WTC11 (cell line): ENCODE data around the gene KPNA4. TPM values are rescaled to one million over a fixed set of nuclear protein-coding genes. Genes with fewer than 3 reads are reported as not detected.
A peak's percentile ranks its signal among the peaks of the same experiment; 100 is the strongest.

Experiments used
- ATAC-seq: fragments of 200-7000 bp; cut with Tn5 transposase; 2 replicates; pipeline ENCODE4 v1.10.0; 2021; ENCODE audit warnings: mild to moderate bottlenecking, moderate library complexity
- CTCF ChIA-PET: fragments of 300-600 bp; sonication (Branson Sonifier 250); formaldehyde crosslinking; loops from one replicate; lab custom pipeline; 2021; ENCODE audit warnings: antibody characterized with exemption; lab: Charles Lee
- POLR2A ChIA-PET: fragments of 350-600 bp; sonication (Branson Sonifier 250); formaldehyde crosslinking; loops from one replicate; lab custom pipeline; 2021; ENCODE audit warnings: antibody characterized with exemption; lab: Charles Lee
- DNase-seq: peaks from one replicate; pipeline ENCODE4 v3.0.0; 2021; ENCODE audit warnings: low spot score
- H3K27ac Mint-ChIP-seq: 2 replicates; pipeline ENCODE4 v1.8.0; 2021; ENCODE audit warnings: mixed read lengths
- H3K27me3 Mint-ChIP-seq: 2 replicates; pipeline ENCODE4 v1.8.0; 2021; ENCODE audit warnings: low read depth, mild to moderate bottlenecking, moderate library complexity, mixed read lengths
- H3K36me3 Mint-ChIP-seq: 2 replicates; pipeline ENCODE4 v1.8.0; 2021; ENCODE audit warnings: mixed read lengths
- H3K4me1 Mint-ChIP-seq: 2 replicates; pipeline ENCODE4 v1.8.0; 2022; ENCODE audit warnings: mixed read lengths
- H3K4me3 Mint-ChIP-seq: 2 replicates; pipeline ENCODE4 v1.8.0; 2021; ENCODE audit warnings: mild to moderate bottlenecking, moderate library complexity, mixed read lengths
- H3K9me3 Mint-ChIP-seq: 2 replicates; pipeline ENCODE4 v1.8.0; 2021; ENCODE audit warnings: mixed read lengths
- CREB1 ChIP-seq: sonication (generic); formaldehyde crosslinking; IDR thresholded peaks from 2 replicates; pipeline ENCODE4 v1.8.0; 2023; ENCODE audit warnings: mild to moderate bottlenecking, missing genetic modification reagents
- FOXJ3 ChIP-seq: sonication (generic); formaldehyde crosslinking; IDR thresholded peaks from 2 replicates; pipeline ENCODE4 v1.9.0; 2021; ENCODE audit warnings: missing genetic modification reagents, mild to moderate bottlenecking, borderline replicate concordance
- FOXP1 ChIP-seq: sonication (generic); formaldehyde crosslinking; IDR thresholded peaks from 2 replicates; pipeline ENCODE4 v1.8.0; 2022; ENCODE audit warnings: missing genetic modification reagents, mild to moderate bottlenecking, moderate library complexity, borderline replicate concordance
- GABPB1 ChIP-seq: sonication (generic); formaldehyde crosslinking; IDR thresholded peaks from 2 replicates; pipeline ENCODE4 v1.8.1; 2023; ENCODE audit warnings: mild to moderate bottlenecking, missing genetic modification reagents
- KAT7 ChIP-seq: sonication (generic); formaldehyde crosslinking; IDR thresholded peaks from 2 replicates; pipeline ENCODE4 v1.8.1; 2023; ENCODE audit warnings: missing genetic modification reagents, mild to moderate bottlenecking, borderline replicate concordance
- MYBL2 ChIP-seq: sonication (generic); formaldehyde crosslinking; IDR thresholded peaks from 2 replicates; pipeline ENCODE4 v1.8.1; 2023; ENCODE audit warnings: mild to moderate bottlenecking, moderate library complexity, missing genetic modification reagents
- RELA ChIP-seq: sonication (generic); formaldehyde crosslinking; IDR thresholded peaks from 2 replicates; pipeline ENCODE4 v1.8.1; 2022; ENCODE audit warnings: missing genetic modification reagents, mild to moderate bottlenecking, borderline replicate concordance
- SOX15 ChIP-seq: fragments of 250-450 bp; sonication (Bioruptor Pico); IDR thresholded peaks from 2 replicates; pipeline ENCODE4 v1.9.0; 2021; ENCODE audit warnings: mild to moderate bottlenecking
- ZBTB21 ChIP-seq: sonication (generic); formaldehyde crosslinking; IDR thresholded peaks from 2 replicates; pipeline ENCODE4 v1.8.1; 2023; ENCODE audit warnings: mild to moderate bottlenecking, missing genetic modification reagents, borderline replicate concordance
- ZNF416 ChIP-seq: fragments of 250-450 bp; sonication (Bioruptor Pico); IDR thresholded peaks from 2 replicates; pipeline ENCODE4 v1.9.0; 2021; ENCODE audit warnings: mild to moderate bottlenecking, inconsistent platforms
- total RNA-seq: library from RNA; stranded (reverse); gene quantifications from 3 replicates; pipeline ENCODE4 v1.2.3, GENCODE V29; 2021
- TF ChIP-seq, protein P1 (sequence below): sonication (generic); formaldehyde crosslinking; IDR thresholded peaks from 2 replicates; pipeline ENCODE4 v1.8.0; 2022; ENCODE audit warnings: missing genetic modification reagents
- TF ChIP-seq, protein P2 (sequence below): fragments of 250-450 bp; sonication (Bioruptor Pico); IDR thresholded peaks from 2 replicates; pipeline ENCODE4 v1.9.0; 2021; ENCODE audit warnings: mild to moderate bottlenecking
- TF ChIP-seq, protein P3 (sequence below): fragments of 250-450 bp; sonication (Bioruptor Pico); IDR thresholded peaks from 2 replicates; pipeline ENCODE4 v1.9.0; 2021; ENCODE audit warnings: mild to moderate bottlenecking
- TF ChIP-seq, protein P4 (sequence below): sonication (generic); formaldehyde crosslinking; conservative IDR thresholded peaks from 2 replicates; pipeline ENCODE4 v1.8.1; 2023; ENCODE audit warnings: mild to moderate bottlenecking, low read depth, missing genetic modification reagents, moderate library complexity
- TF ChIP-seq, protein P5 (sequence below): sonication (generic); formaldehyde crosslinking; IDR thresholded peaks from 2 replicates; pipeline ENCODE4 v1.8.0; 2022; ENCODE audit warnings: mild to moderate bottlenecking, missing genetic modification reagents
- TF ChIP-seq, protein P6 (sequence below): fragments of 200-600 bp; IDR thresholded peaks from 2 replicates; pipeline ENCODE4 v1.8.0; 2022; ENCODE audit warnings: antibody characterized with exemption
- TF ChIP-seq, protein P7 (sequence below): sonication (generic); formaldehyde crosslinking; IDR thresholded peaks from 2 replicates; pipeline ENCODE4 v1.8.0; 2023; ENCODE audit warnings: missing genetic modification reagents
- TF ChIP-seq, protein P8 (sequence below): sonication (generic); formaldehyde crosslinking; IDR thresholded peaks from 2 replicates; pipeline ENCODE4 v1.8.1; 2023; ENCODE audit warnings: mild to moderate bottlenecking, missing genetic modification reagents, moderate library complexity
- TF ChIP-seq, protein P9 (sequence below): sonication (generic); formaldehyde crosslinking; IDR thresholded peaks from 2 replicates; pipeline ENCODE4 v1.8.1; 2022; ENCODE audit warnings: low read depth, mild to moderate bottlenecking, moderate library complexity, missing genetic modification reagents, borderline replicate concordance

KPNA4 gene
- total RNA-seq, 1 experiment from 2014 or later = 52.2 TPM

DNA sequence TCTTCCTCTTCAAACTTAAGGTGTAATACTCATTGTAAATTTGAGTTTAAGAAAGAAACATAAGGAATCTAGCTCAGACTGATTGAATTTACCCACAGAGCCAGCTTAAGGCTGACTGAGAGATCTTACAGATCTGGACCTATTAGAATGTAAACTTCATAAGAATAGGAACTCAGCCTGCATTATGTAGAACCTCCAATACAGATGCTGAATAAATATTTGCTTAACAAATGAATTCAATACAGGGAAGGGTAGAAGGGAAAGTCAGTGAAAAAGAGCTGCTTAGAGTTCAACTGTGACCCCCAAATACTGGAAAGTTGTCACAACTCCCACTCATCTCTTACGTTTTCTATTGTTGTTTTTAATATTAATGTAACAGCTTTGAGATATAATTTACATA is 11.5 kb downstream of the KPNA4 start:
- H3K27ac Mint-ChIP-seq = peak overlapping the region; percentile 67; the same call in 1 of the 2 replicates
- TF ChIP-seq, protein P1, sequence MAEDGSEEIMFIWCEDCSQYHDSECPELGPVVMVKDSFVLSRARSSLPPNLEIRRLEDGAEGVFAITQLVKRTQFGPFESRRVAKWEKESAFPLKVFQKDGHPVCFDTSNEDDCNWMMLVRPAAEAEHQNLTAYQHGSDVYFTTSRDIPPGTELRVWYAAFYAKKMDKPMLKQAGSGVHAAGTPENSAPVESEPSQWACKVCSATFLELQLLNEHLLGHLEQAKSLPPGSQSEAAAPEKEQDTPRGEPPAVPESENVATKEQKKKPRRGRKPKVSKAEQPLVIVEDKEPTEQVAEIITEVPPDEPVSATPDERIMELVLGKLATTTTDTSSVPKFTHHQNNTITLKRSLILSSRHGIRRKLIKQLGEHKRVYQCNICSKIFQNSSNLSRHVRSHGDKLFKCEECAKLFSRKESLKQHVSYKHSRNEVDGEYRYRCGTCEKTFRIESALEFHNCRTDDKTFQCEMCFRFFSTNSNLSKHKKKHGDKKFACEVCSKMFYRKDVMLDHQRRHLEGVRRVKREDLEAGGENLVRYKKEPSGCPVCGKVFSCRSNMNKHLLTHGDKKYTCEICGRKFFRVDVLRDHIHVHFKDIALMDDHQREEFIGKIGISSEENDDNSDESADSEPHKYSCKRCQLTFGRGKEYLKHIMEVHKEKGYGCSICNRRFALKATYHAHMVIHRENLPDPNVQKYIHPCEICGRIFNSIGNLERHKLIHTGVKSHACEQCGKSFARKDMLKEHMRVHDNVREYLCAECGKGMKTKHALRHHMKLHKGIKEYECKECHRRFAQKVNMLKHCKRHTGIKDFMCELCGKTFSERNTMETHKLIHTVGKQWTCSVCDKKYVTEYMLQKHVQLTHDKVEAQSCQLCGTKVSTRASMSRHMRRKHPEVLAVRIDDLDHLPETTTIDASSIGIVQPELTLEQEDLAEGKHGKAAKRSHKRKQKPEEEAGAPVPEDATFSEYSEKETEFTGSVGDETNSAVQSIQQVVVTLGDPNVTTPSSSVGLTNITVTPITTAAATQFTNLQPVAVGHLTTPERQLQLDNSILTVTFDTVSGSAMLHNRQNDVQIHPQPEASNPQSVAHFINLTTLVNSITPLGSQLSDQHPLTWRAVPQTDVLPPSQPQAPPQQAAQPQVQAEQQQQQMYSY (CRISPR knock-in tag) = no peak
- TF ChIP-seq, protein P2, sequence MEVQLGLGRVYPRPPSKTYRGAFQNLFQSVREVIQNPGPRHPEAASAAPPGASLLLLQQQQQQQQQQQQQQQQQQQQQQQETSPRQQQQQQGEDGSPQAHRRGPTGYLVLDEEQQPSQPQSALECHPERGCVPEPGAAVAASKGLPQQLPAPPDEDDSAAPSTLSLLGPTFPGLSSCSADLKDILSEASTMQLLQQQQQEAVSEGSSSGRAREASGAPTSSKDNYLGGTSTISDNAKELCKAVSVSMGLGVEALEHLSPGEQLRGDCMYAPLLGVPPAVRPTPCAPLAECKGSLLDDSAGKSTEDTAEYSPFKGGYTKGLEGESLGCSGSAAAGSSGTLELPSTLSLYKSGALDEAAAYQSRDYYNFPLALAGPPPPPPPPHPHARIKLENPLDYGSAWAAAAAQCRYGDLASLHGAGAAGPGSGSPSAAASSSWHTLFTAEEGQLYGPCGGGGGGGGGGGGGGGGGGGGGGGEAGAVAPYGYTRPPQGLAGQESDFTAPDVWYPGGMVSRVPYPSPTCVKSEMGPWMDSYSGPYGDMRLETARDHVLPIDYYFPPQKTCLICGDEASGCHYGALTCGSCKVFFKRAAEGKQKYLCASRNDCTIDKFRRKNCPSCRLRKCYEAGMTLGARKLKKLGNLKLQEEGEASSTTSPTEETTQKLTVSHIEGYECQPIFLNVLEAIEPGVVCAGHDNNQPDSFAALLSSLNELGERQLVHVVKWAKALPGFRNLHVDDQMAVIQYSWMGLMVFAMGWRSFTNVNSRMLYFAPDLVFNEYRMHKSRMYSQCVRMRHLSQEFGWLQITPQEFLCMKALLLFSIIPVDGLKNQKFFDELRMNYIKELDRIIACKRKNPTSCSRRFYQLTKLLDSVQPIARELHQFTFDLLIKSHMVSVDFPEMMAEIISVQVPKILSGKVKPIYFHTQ (CRISPR knock-in tag) = no peak
- TF ChIP-seq, protein P3, sequence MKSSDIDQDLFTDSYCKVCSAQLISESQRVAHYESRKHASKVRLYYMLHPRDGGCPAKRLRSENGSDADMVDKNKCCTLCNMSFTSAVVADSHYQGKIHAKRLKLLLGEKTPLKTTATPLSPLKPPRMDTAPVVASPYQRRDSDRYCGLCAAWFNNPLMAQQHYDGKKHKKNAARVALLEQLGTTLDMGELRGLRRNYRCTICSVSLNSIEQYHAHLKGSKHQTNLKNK (CRISPR knock-in tag) = no peak
- no peak for TF ChIP-seq RELA (CRISPR knock-in tag)
- TF ChIP-seq, protein P4, sequence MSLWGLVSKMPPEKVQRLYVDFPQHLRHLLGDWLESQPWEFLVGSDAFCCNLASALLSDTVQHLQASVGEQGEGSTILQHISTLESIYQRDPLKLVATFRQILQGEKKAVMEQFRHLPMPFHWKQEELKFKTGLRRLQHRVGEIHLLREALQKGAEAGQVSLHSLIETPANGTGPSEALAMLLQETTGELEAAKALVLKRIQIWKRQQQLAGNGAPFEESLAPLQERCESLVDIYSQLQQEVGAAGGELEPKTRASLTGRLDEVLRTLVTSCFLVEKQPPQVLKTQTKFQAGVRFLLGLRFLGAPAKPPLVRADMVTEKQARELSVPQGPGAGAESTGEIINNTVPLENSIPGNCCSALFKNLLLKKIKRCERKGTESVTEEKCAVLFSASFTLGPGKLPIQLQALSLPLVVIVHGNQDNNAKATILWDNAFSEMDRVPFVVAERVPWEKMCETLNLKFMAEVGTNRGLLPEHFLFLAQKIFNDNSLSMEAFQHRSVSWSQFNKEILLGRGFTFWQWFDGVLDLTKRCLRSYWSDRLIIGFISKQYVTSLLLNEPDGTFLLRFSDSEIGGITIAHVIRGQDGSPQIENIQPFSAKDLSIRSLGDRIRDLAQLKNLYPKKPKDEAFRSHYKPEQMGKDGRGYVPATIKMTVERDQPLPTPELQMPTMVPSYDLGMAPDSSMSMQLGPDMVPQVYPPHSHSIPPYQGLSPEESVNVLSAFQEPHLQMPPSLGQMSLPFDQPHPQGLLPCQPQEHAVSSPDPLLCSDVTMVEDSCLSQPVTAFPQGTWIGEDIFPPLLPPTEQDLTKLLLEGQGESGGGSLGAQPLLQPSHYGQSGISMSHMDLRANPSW (CRISPR knock-in tag) = no peak
- no peak for TF ChIP-seq KAT7
- no peak for TF ChIP-seq MYBL2
- no peak for TF ChIP-seq CREB1
- TF ChIP-seq, protein P5, sequence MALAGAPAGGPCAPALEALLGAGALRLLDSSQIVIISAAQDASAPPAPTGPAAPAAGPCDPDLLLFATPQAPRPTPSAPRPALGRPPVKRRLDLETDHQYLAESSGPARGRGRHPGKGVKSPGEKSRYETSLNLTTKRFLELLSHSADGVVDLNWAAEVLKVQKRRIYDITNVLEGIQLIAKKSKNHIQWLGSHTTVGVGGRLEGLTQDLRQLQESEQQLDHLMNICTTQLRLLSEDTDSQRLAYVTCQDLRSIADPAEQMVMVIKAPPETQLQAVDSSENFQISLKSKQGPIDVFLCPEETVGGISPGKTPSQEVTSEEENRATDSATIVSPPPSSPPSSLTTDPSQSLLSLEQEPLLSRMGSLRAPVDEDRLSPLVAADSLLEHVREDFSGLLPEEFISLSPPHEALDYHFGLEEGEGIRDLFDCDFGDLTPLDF (CRISPR knock-in tag) = no peak
- TF ChIP-seq FOXP1 = no peak
- TF ChIP-seq, protein P6, sequence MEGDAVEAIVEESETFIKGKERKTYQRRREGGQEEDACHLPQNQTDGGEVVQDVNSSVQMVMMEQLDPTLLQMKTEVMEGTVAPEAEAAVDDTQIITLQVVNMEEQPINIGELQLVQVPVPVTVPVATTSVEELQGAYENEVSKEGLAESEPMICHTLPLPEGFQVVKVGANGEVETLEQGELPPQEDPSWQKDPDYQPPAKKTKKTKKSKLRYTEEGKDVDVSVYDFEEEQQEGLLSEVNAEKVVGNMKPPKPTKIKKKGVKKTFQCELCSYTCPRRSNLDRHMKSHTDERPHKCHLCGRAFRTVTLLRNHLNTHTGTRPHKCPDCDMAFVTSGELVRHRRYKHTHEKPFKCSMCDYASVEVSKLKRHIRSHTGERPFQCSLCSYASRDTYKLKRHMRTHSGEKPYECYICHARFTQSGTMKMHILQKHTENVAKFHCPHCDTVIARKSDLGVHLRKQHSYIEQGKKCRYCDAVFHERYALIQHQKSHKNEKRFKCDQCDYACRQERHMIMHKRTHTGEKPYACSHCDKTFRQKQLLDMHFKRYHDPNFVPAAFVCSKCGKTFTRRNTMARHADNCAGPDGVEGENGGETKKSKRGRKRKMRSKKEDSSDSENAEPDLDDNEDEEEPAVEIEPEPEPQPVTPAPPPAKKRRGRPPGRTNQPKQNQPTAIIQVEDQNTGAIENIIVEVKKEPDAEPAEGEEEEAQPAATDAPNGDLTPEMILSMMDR = no peak
- TF ChIP-seq FOXJ3 = no peak
- TF ChIP-seq ZNF416 (CRISPR knock-in tag) = no peak
- no peak for TF ChIP-seq SOX15
- no peak for TF ChIP-seq ZBTB21
- no peak for TF ChIP-seq GABPB1 (CRISPR knock-in tag)
- TF ChIP-seq, protein P7, sequence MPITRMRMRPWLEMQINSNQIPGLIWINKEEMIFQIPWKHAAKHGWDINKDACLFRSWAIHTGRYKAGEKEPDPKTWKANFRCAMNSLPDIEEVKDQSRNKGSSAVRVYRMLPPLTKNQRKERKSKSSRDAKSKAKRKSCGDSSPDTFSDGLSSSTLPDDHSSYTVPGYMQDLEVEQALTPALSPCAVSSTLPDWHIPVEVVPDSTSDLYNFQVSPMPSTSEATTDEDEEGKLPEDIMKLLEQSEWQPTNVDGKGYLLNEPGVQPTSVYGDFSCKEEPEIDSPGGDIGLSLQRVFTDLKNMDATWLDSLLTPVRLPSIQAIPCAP = no peak
- TF ChIP-seq, protein P8, sequence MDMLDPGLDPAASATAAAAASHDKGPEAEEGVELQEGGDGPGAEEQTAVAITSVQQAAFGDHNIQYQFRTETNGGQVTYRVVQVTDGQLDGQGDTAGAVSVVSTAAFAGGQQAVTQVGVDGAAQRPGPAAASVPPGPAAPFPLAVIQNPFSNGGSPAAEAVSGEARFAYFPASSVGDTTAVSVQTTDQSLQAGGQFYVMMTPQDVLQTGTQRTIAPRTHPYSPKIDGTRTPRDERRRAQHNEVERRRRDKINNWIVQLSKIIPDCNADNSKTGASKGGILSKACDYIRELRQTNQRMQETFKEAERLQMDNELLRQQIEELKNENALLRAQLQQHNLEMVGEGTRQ (CRISPR knock-in tag) = no peak
- TF ChIP-seq, protein P9, sequence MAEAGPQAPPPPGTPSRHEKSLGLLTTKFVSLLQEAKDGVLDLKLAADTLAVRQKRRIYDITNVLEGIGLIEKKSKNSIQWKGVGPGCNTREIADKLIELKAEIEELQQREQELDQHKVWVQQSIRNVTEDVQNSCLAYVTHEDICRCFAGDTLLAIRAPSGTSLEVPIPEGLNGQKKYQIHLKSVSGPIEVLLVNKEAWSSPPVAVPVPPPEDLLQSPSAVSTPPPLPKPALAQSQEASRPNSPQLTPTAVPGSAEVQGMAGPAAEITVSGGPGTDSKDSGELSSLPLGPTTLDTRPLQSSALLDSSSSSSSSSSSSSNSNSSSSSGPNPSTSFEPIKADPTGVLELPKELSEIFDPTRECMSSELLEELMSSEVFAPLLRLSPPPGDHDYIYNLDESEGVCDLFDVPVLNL (CRISPR knock-in tag) = no peak
- H3K9me3 Mint-ChIP-seq = peaks cover 35% of the 10 kb centered on the region
- peaks cover 28% of the 10 kb centered on the region for H3K4me1 Mint-ChIP-seq
- peaks cover 28% of the 10 kb centered on the region for H3K36me3 Mint-ChIP-seq
- H3K4me3 Mint-ChIP-seq = peak overlapping the region; percentile 32
- ChIA-PET POLR2A (no interaction called here), CTCF (no interaction called here)
- ATAC-seq (no peak), DNase-seq (no peak)
- no peaks in the 10 kb centered on the region for H3K27me3 Mint-ChIP-seq
